GM23248 (cell line): Measurements from ENCODE around the gene APMAP.
"Not testable (repeated sequence)": the region's sequence is repeated elsewhere in the genome, so short reads cannot be mapped to it uniquely, and the experiment has no call there.

Experiments used
- EZH2 ChIP-seq: fragments of 200-600 bp; sonication (generic); IDR thresholded peaks from 2 replicates; pipeline ENCODE4 v1.6.1; 2018; ENCODE audit warnings: antibody characterized with exemption, mild to moderate bottlenecking; ENCODE audit not compliant: insufficient read depth, poor library complexity, severe bottlenecking
- EZH2phosphoT487 ChIP-seq: fragments of 200-600 bp; sonication (generic); IDR thresholded peaks from 2 replicates; pipeline ENCODE4 v1.6.1; 2018; ENCODE audit warnings: antibody characterized with exemption, moderate library complexity, mild to moderate bottlenecking, low read depth; ENCODE audit not compliant: insufficient read depth

DNA sequence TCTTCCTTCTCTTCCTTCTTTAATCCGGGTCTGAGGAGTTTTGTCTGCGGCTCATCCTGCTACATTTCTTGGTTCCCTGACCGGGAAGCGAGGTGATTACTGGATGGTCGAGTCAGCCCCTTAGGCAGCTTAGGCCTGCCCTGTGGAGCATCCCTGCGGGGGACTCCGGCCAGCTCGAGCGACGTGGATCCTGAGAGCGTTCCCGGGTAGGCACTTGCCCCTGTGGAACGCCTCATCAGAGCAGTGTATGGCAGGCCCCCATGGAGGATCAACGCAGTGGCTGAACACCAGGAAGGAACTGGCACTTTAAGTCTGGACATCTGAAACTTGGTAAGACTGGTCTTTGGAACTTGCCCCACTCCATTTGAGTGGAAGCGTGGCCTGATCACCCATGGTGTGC, 72.9 kb downstream of the APMAP start:
- not testable (repeated sequence) for TF ChIP-seq EZH2, EZH2phosphoT487
